Left renal cortex interstitium (tissue), 4 donors: ENCODE data around the gene OR2T2. TPM values are rescaled to one million over a fixed set of nuclear protein-coding genes. Genes with fewer than 3 reads are reported as not detected.
"Not testable (repeated sequence)": the region's sequence is repeated elsewhere in the genome, so short reads cannot be mapped to it uniquely, and the experiment has no call there.

ENCODE experiments used
- DNase-seq, 4 donors: peaks; one replicate each; pipeline ENCODE4 v3.0.0-alpha.2; 2013; ENCODE audit warnings: low read depth in 4 of 4, low spot score in 2 of 4, missing footprints in 1 of 4
- polyA plus RNA-seq, 4 donors: library from polyadenylated mRNA; unstranded; fragments of 120-200 nt; gene quantifications; one replicate each; pipeline ENCODE4 v1.2.1, GENCODE V29; 2013; ENCODE audit not compliant: insufficient read length in 4 of 4

The OR2T2 gene, protein sequence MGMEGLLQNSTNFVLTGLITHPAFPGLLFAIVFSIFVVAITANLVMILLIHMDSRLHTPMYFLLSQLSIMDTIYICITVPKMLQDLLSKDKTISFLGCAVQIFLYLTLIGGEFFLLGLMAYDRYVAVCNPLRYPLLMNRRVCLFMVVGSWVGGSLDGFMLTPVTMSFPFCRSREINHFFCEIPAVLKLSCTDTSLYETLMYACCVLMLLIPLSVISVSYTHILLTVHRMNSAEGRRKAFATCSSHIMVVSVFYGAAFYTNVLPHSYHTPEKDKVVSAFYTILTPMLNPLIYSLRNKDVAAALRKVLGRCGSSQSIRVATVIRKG
- polyA plus RNA-seq = not detected

DNA sequence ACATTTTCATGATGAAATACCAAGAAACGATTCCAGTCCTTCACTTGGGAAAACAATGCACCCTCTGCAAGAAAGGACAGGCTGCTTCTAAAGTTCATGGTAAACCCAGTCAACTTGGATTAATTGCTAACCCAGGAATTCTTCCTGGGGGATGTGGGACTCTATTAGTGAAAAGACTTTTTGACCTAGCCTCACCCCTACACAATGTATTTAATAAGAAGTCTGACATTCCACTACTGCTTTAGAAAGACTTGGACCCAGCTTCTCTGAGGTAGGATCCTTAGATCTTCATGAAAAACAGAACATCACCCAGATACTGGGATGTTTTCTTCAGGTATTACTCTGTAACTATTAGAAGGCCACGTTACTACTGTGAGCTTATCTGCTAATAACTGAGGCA, at the start of gene OR2T2:
OR2T2 (plus strand) TSS at position 239 of the 400 bp plus-strand sequence. CDS start 7,161 bp downstream, outside the sequence.
- DNase-seq = not testable (repeated sequence)

DNA sequence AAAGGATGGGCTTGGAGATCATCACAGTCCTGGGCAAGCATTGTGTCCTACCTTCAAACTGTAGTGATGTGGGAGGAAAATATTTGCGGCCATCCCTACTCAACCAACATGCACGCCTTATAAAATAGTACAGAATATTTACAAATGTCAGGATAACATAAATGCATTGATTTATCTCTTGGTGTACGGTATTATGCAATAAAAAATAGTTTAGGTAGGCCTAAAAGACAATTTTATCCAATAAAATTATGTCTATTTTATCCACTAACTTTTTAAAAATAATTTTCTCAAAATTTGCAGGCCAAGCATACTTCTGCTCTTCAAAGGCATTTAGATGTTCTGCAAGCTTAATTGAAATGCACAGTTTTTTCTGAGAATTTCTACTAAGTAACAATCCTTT, 42.7 kb upstream of the OR2T2 start, which contains the start of gene OR2T1:
OR2T1 (plus strand) TSS at position 301 of the 400 bp plus-strand sequence. CDS start 3,100 bp downstream, outside the sequence.
- no peak for DNase-seq

DNA sequence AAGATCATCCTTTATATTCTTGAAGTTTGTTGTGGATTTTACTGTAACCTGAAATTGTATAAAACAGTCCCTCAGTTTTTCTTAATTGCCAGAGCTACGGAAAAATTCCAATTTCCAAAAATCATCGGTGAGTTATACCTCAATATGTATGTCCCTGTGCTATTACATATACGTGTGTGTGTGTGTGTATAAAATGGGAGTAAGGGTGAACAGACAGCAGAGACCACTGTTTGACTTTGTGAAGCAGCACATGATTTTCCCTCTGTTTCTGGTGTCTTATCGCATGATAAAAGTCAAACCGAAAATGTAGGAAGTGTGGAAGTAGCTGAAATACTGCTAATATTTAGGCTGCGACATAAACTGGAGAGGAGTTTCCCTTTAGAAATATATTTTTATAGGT, 41.4 kb upstream of the OR2T2 start:
- DNase-seq = peak in 1 of 4 donors; percentile 7

DNA sequence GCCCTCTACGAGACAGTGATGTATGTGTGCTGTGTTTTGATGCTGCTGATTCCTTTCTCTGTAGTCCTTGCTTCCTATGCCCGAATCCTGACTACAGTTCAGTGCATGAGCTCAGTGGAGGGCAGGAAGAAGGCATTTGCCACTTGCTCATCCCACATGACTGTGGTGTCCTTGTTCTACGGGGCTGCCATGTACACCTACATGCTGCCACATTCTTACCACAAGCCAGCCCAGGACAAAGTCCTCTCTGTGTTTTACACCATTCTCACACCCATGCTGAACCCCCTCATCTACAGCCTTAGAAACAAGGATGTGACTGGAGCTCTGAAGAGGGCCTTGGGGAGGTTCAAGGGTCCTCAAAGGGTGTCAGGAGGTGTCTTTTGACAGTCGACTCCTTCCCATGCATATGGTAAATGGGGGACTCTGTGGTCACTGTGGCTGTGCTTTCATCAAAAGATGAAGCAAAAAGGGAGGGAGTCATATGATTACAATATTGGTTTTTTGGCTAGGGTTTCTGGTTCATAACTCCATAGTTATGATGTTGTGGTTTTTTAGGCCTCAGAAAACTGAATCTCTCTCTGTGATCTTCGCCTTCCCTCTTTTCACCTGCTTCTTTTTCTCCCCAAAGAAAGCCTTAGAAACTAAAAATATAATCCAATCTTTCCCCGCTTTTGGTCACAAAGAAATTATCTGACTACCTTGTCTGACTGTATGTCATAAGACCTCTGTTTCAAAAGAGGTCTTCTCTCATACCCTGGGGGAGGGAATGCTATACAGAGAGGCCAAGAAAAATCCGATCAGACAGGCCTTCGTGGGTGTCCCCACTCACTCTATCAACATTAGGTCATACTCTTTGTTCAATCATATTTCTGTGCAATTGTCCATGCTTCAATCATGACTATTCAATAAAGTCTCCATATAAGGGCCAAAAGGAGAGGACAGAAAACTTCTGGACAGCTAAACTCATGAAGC, 38.4 kb upstream of the OR2T2 start:
- no peak for DNase-seq

DNA sequence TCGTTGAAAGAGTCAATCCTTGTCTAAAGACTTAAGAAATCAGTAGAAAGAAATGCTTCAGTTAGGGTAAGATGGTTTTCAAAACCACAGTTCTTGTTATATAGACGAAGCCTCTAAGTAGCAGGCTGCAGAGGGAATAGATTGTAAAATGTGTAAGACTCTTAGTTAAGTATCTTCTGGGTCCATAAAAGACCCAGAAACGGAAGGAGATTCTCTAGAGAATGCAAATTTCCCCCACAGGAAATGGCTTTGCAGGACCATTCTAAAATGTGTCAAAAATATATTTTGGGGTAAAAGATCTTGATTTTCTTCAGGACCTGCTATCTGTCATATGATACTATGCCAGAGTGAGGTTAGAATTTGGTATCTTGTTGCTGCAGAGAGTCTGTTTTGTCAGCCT, 29.2 kb upstream of the OR2T2 start:
- DNase-seq = no peak

DNA sequence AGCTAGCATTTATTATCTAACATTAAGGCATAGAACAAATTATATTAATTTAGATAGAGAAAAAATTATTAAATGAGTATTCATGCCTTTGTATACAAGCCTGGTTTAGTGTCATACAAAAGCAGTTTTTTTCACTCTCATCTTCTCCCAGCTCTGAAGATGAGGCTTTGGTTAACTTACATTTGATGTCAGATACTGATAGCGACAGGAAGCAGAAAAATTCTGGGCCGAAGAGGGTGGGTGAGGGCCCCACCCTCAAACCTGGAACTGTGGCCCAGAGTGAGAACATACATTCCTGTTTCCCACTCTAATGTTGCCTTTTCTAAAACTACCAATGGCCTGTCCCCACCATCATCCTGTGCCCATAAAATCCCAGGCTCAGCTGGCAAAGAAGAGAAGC, 27.6 kb upstream of the OR2T2 start:
- no peak for DNase-seq

DNA sequence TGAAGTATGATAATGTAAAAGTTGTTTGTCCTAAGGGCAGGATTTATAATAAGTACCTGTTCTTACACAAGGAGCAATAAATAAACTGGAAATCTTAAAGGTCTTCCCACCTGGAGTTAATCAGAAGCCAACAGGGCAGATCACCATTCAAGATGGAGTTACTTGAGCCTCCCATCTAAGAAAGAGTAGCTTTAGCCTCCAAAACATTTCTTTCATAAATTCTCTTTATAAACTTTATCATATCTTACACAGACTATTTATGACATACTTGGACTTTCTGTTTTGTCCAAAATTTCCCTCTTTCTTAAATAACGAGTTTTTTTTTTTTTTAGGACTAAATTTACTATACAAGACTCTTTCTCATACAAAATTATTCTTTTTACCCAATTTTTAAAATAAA, 24.1 kb upstream of the OR2T2 start:
- no peak for DNase-seq

DNA sequence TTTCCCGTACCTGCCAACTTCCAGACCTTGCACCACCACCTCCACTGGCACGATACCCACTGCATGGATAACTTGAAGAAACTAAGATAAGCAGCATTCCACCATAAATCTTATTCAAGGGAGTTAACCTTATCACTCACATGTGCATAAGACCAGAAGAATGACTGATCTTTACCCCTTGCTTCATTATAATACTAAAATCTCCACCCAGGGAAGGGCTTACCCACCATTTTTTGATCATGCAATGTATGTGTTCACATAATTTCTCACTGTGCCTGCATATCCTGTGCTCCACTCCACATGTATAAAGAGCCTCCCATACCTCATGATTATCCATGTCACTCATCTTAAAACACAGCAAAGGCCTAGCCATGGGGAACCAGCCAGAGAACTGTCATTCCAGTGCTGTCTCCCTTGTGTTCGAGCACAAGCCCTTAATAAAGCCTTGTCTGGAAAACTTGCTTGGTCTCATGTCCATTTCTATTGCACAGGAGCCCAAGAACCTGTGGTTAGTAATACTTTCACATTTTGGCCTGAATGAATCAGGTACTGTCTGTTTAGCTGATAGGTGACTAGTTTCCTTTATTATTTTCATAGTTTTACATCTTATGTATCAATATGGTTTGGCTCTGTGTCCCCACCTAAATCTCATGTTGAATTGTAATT, 17.8 kb upstream of the OR2T2 start:
- not testable (repeated sequence) for DNase-seq

DNA sequence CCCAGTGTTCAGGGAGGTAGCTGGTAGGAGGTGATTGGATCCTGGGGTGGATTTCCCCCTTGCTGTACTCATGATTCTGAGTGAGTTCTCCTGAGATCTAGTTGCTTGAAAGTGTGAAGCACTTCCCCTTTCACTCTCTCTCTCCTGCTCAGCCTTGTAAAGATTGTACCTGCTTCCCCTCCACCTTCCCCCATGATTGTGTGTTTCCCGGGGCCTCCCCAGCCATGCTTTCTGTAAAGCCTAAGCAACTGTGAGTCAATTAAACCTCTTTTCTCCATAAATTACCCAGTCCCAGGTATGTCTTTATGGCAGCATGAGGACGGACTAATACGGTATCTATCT, 17.3 kb upstream of the OR2T2 start:
- not testable (repeated sequence) for DNase-seq

DNA sequence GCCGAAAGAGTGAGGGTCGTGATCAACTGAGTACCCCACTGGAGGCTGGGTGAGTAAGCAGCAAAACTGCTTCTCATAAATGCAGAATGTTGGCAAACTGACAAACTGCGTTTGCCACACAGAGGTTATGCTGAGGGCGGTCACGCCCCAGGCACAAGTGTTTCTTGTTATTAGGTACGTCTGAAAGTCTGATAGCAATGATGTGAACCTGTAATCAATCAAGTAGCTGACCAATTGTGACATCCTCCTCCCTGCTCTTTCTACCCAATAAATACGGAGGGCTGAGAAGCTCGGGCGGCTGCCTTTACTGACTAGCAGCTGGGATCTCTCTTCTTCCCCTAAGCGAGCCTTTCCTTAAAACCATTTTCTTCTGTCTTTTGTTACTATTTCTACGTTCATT, 13.8 kb upstream of the OR2T2 start:
- not testable (repeated sequence) for DNase-seq

DNA sequence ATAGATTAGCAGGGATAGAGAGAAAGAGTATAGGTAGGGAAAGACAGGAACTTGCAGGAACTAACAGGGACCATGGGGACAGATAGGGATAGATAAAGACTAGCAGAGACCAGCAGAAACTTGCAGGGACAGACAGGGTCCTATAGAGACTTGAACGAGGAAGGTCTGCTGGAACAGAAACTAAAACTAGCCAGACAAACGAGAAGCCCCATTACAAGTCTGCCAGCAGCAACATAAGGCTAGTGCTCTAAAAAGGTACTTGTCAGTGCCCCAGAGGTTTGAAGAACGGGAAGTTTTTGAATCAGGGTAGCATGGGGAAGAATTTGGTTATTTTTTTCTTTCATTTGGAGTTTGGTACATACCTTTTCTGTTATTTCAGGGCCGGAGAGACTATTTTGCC, 13.2 kb upstream of the OR2T2 start:
- DNase-seq = not testable (repeated sequence)

DNA sequence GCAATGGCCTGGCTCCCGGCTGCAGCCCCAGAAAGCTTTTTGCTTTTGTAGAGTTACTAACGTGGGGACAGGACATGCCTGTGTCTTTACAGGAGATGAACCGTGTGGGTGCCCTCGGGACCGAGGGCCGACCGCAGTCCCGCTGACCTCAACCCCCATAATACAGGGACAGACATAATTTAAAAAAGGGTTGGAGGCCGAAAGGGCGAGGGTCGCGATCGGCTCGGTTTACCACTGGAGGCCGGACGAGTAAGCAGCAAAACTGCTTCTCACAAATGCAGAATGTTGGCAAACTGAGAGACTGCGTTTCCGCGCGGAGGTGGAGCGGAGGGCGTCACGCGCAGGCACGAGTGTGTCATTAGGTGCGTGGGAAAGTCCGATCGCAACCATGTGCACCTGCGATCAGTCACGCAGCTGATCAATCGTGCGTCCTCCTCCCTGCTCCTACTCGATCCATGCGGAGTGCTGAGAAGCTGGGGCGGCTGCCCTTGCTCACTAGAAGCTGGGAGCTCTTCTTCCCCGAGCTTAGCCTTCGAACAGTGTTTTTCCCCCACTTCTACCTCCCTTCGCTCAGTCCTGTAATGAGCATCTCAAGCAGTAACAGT, 11.5 kb upstream of the OR2T2 start:
- DNase-seq = not testable (repeated sequence)

DNA sequence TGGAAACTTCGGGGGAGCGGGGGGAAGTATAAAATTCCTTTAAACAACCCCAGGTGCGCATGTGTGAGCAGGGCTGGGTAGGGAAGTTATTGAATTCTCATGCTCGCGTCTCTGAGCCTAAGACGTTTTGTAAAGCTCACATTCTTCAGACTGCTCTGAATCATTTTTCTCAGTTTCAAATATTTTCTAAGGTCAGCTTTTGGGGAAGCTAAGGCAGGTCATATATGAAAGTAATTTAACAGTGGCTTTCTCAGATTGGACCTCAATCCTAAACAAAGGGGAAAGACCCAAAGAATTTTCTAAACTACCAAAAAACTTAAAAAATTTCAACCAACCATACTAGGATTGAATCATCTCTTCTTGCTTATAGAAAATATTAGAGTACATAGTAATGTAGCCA, 10.5 kb upstream of the OR2T2 start:
- not testable (repeated sequence) for DNase-seq

DNA sequence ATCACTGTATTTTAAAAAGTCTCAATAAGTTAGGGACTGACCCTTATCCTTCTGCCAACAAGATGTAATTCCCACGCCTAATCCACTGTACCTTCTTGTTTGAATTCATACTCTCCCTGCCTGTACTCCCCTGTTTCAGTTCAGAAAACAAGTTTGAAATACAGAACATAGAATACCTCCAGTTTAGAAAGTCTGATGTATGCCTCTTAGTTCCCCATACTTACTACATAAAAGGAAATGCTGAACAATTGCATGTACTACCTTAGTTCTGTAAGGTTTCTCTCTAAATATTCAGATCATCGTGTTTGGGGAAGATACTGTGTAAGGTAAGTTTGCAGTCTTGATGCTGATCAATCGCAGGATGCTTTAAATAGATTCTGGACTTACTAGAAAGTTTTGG, 9.1 kb upstream of the OR2T2 start:
- DNase-seq = not testable (repeated sequence)

DNA sequence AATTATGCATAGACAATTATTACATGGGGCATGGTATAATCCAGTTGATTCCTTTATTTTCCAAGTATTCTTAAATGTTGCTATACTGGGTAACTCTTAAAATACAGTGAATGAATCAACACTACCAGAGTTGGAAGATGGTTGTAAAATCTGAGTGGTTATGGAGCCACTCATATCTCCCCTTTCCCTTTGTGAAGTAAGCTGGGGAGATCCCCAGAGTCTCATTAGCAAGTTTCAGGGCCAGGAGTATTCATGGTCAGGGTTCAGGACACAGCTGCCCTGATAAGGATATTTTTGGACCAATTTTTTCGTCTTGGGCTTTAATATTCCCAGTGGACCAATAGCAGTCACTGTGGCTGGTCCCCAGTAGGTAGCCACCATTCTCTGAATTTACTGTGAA, 6.8 kb upstream of the OR2T2 start:
- not testable (repeated sequence) for DNase-seq

DNA sequence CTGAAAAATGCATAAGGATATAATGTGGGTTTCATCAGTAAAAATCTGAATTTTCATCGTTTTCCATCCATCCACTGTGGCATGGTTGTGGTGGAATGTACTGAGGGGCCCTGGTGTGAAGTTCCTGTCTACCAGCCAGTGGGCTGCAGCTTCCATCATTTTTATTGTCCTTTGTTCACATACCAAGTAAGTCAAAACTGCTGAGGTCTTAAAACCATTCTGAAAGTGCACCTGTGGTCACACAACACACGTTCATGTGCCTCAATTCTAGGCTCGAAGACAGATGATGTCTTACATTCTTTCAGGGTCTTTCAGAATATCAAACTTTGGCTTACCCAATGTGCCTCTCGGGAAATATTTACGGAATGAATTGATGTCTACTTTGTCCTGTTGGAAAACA, 6.2 kb upstream of the OR2T2 start:
- DNase-seq = not testable (repeated sequence)

DNA sequence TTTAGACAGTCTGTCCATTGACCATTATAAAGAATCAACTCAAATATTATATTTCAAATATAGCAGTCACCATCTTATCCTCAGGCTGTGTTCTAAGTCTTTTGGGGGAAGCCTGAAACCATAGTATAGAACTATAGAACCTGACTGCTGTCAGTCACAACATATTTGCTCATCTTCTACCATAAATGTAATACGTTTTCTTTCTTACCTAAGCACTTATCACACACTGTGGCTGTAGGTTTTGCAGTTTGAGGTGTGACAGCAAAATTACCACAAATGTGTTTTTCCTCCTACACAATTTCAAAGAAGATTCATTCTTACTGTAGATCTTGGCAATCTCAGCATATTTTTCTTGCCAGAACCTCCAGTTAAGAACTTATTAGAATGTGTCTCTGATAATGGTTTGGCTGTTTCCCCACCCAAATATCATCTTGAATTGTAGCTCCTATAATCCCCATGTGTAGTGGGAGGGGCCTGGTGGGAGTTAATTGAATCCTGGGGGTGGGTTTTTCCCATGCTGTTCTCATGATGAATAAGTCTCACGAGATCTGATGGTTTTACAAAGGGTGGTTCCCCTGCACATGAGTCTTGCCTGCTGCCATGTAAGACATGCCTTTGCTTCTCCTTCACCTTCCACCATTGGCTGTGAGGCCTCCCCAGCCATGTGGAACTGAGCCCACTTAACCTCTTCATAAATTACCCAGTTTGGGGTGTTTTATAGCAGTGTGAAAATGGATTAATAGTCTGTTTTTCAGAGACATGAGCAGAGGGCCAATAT, 2.7 kb upstream of the OR2T2 start:
- not testable (repeated sequence) for DNase-seq

DNA sequence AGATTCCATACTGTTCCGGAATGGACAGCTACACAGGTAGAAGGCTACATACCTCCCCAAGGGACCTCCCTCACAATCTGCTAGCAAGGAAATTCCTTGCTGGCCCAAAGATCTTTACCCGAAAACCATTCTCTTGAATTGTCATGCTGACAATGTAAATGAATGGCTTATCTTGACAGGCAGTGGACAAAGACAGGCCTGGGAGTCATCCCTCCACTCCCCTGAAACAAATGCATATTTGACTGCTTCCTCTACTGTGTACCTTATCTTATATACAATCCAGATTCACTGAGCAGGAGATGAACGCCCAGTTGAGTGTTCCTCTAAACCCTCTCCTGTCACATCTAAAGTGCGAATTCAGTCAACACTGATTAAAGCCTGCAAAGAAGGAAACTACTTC, 834 bp upstream of the OR2T2 start:
- DNase-seq = not testable (repeated sequence)

DNA sequence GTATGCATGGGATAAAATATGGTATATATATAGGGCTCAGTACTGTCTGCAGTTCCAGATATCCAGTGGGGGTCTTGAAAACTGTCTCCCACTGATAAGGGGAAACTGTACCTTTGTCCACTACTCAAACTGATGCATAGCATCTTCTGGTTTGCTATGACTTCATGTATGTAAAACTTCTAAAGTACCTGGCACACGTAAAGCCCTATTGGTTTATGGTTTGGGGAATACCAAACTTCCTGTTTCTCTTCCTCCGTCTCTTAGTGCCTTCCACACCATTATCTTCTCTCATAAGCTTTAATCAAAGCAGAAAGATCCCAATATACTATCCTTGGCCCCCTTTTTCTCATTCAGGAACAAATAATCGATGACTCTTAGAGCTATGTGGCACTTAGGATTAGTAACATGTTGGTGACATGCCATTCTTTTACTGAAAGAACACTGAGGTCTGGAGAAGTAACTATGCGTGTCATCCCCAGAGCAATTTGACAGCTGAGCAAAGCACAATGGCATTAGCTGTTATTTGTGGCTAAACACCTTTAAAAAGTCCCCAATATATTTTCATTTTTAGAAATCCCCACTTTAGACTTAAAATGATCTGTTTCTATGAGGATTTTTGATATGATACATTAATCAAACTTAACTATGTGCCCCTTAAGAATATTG, 3.1 kb downstream of the OR2T2 start:
- not testable (repeated sequence) for DNase-seq
